Epithelial cell of esophagus (primary cell): ENCODE data around the gene CYP51A1.
"Not testable (repeated sequence)": the region's sequence is repeated elsewhere in the genome, so short reads cannot be mapped to it uniquely, and the experiment has no call there.

Source experiments
- DNase-seq: peaks from one replicate; pipeline ENCODE4 v3.0.0; 2010; ENCODE audit warnings: low read depth
- H3K4me3 ChIP-seq: 2 replicates; pipeline ENCODE4 v1.5.1; 2011; ENCODE audit warnings: mild to moderate bottlenecking, low read length, control low read depth
- TF ChIP-seq, protein P1 (sequence below): IDR thresholded peaks from 2 replicates; pipeline ENCODE4 v1.5.1; 2011; ENCODE audit warnings: low read depth, mild to moderate bottlenecking, low read length, control low read depth, inconsistent platforms; ENCODE audit not compliant: insufficient read depth; ENCODE audit errors: missing control alignments

Gene CYP51A1

DNA sequence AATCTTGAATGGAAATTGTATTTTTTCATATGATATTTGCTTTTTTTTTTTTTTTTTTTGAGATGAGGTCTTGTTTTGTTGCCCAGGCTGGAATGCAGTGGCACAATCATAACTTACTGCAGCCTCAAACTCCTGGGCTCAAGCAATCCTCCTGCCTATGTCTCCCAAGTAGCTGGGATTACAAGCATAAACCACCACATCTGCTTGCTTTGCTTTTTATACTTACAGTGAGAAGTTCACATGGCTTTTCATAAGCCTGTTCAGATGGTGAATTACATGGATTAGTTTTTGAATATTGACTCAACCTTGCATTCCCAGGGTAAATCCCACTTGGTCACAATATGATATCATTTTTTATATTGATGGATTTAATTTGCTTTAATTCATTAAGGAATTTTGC, 22.7 kb upstream of the CYP51A1 start:
- DNase-seq: no peak
- H3K4me3 ChIP-seq: no peak overlapping the region
- TF ChIP-seq, protein P1, sequence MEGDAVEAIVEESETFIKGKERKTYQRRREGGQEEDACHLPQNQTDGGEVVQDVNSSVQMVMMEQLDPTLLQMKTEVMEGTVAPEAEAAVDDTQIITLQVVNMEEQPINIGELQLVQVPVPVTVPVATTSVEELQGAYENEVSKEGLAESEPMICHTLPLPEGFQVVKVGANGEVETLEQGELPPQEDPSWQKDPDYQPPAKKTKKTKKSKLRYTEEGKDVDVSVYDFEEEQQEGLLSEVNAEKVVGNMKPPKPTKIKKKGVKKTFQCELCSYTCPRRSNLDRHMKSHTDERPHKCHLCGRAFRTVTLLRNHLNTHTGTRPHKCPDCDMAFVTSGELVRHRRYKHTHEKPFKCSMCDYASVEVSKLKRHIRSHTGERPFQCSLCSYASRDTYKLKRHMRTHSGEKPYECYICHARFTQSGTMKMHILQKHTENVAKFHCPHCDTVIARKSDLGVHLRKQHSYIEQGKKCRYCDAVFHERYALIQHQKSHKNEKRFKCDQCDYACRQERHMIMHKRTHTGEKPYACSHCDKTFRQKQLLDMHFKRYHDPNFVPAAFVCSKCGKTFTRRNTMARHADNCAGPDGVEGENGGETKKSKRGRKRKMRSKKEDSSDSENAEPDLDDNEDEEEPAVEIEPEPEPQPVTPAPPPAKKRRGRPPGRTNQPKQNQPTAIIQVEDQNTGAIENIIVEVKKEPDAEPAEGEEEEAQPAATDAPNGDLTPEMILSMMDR: no peak

DNA sequence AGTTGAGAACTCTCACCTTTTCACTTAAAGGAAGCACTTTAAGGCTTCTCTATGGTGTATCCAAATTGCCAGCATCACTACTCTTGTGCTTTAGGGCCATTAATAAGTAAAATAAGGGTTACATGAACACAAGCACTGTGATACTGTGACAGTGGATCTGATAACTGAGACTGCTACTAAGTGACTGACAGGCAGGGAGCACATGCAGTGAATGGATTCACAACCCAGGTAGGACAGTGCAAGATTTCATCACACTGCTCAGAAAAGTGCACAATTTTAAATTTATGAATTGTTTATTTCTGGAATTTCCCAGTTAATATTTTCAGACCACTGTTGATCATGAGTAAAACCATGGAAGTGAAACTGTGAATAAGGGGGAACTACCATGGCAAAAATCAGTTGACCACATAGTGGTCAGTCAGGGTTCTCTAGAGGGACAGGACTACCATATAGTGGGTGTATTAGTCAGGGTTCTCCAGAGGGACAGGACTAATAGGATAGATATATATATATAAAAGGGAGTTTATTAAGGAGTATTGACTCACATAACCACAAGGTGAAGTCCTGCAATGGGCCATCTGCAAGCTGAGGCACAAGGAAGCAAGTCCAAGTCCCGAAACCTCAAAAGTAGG, 20.9 kb upstream of the CYP51A1 start:
- no peak overlapping the region for H3K4me3 ChIP-seq
- TF ChIP-seq, protein P1: no peak
- DNase-seq: no peak

DNA sequence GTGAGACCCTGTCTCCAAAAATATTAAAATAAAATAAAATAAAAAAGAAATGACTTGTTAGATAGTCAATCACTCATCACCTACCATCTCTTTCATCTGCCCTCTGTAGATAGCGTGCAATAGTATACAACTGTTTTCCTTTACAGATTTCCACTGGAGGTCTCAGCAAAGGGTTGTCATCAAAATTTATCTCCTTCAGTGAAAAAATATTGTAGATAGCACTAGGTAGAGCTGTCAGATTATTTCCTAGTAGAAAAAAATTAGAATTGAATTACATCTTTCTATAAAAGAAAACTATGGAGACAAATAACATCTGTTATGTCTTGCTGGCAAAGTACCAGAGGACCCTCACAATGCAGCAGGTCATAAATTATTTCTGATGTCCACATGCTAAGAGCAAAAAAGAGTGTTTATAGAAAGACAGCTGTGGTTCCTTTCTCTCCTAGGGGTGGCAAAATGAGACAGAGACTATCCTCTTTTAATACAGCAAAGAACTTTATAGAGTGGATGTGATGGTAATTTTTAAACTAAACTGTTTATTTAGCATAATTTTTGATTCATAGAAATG, 16.3 kb upstream of the CYP51A1 start:
- no peak overlapping the region for H3K4me3 ChIP-seq
- DNase-seq: no peak
- TF ChIP-seq, protein P1: no peak

DNA sequence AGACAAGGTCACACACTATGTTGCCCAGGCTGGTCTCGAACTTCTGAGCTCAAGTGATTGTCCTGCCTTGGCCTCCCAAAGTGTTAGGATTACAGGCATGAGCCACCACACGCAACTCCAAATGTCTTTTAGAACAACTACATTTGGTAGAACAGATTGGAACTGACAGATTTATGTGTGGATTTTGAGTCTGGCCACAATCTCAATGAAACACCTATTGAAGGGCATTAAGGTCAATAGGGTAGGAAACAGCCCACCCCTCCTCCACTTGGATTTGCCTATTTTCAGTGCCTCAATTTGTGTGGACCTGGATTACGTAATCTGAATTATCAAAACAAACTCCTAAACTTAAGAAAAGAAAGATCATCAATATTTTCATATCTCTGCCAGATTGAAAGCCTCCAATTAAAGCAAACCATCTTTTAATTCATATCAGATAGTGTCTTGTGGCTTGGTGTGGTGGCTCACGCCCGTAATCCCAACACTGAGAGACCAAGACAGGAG, 15.5 kb upstream of the CYP51A1 start:
- no peak overlapping the region for H3K4me3 ChIP-seq
- TF ChIP-seq, protein P1: no peak
- no peak for DNase-seq

DNA sequence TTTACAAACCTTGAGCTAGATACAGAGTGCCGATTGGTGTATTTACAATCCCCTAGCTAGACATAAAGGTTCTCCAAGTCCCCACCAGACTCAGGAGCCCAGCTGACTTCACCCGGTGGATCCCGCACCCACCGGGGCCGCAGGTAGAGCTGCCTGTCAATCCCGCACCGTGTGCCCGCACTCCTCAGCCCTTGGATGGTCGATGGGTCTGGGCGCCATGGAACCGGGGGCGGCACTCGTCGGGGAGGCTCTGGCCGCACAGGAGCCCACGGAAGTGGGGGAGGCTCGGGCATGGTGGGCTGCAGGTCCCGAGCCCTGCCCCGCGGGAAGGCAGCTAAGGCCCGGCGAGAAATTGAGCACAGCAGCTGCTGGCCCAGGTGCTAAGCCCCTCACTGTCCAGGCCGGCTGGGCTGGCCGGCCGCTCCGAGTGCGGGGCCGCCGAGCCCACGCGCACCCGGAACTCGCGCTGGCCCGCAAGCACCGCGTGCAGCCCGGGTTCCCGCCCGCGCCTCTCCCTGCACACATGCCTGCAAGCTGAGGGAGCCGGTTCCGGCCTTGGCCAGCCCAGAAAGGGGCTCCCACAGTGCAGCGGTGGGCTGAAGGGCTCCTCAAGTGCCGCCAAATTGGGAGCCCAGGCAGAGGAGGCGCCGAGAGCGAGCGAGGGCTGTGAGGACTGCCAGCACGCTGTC, 9.1 kb upstream of the CYP51A1 start:
- DNase-seq, H3K4me3 ChIP-seq: not testable (repeated sequence)

DNA sequence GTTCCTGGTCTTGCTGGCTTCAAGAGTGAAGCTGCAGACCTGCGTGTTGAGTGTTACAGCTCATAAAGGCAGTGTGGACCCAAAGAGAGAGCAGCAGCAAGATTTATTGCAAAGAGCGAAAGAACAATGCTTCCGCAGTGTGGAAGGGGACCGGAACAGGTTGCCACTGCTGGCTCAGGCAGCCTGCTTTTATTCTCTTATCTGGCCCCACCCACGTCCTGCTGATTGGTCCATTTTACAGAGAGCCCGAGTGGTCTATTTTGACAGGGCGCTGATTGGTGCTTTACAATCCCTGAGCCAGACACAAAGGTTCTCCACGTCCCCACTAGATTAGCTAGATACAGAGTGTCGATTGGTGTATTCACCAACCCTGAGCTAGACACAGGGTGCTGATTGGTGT, 8.5 kb upstream of the CYP51A1 start:
- H3K4me3 ChIP-seq, DNase-seq: not testable (repeated sequence)

DNA sequence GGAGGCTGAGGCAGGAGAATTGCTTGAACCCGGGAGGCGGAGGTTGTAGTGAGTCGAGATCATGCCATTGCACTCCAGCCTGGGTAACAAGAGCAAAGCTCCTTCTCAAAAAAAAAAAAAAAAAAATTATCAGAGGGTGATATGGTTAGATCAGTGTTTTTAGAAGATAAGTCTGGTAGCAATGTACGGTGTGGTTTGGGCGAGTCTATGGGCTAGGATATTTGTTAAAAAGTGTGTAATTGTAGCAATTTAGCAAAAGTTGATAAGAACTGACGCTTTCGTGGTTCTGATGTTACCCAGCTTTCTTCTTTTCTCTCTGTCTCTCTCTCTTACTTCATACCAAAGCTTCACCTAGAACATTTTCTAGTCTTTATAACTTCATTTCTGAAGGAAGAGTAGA, 6.9 kb upstream of the CYP51A1 start:
- no peak for DNase-seq
- no peak overlapping the region for H3K4me3 ChIP-seq
- TF ChIP-seq, protein P1: no peak

DNA sequence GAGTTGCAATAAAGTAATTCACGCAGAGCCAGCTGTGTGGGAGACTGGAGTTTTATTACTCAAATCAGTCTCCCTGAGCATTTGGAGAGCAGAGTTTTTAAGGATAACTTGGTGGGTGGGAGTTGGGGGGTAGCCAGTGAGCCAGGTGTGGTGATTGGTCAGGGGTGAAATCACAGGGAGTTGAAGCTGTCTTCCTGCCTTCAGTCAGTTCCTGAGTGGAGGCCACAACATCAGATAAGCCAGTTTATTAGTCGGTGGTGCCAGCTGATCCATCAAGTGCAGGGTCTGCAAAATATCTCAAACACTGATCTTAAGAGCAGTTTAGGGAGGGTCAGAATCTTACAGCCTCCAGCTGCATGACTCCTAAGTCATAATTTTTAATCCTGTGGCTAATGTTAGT, 3.3 kb upstream of the CYP51A1 start:
- TF ChIP-seq, protein P1: no peak
- DNase-seq: no peak
- H3K4me3 ChIP-seq: no peak overlapping the region
